Endometrial microvascular endothelial cells (primary cell): ENCODE measurements around the gene EGR4. TPM values are rescaled to one million over a fixed set of nuclear protein-coding genes. Genes with fewer than 3 reads are reported as not detected.

Experiments used
- in situ Hi-C: cut with HindIII; loops from 2 replicates; pipeline ENCODE4 v1.10.0; 2017; ENCODE audit warnings: low sequenced_read_pairs, low pct_unique_long_range_greater_than_20kb; ENCODE audit errors: inconsistent ontology term
- total RNA-seq: library from RNA; depleted of rRNA; stranded (reverse); fragments of >200 nt; gene quantifications from one replicate; pipeline ENCODE4 v1.2.3, GENCODE V29; 2015; ENCODE audit errors: inconsistent ontology term

The EGR4 gene
- total RNA-seq = not detected

DNA sequence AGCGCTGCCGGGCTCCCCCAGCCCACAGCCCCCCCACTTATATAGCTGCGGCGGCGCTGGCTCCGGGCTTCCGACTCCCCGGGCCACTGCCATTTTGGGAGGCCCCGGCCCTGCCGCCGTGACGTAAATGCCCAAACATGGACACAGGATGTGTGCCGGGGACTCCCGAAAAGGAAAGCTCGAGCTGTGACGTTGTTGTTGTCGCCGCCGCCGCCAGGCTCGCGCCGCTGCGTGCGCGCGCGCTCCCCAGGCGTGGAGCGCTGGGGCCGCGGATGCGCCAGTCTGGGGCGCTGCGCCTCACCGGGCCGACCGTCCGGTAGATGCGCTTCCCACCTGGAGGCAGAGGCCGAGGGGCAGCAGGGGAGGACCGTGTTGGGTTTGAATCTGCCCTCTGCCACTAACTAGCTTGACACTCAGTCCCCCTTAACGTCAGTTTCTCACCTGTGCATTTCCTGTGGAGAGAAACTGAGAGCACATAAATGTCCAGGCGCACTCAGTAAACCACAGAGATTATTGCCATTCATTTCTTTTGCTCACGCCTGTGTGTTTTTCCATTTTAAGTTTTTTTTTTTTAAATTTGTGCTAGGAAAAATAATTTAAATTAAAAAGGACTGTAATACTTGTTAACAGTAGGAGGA is at the start of gene EGR4:
TSS of gene EGR4 (minus strand) at position 15 of the 638 bp plus-strand sequence. CDS start 231 bp downstream, outside the sequence.
- in situ Hi-C loops = no loop called here

DNA sequence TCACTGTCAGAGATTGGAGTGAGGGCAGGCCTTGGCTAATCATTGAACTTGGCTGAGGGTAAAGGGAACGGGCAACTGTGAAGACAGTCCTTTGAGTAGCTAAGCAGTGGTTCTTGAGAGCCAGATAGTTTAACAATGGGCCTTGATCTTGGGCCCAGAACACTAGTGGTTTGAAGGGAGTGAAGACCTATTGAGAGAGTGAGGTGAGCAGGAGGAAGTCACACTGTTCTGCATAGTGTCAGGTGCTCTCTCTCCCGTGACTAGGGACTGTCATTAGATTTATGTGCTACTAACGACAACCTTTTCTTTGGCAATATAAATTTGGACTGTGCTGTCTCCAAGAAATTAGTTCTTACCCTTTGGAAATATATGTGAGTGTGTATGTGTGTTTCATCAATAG is 47.7 kb upstream of the EGR4 start:
- in situ Hi-C loops = no loop called here

DNA sequence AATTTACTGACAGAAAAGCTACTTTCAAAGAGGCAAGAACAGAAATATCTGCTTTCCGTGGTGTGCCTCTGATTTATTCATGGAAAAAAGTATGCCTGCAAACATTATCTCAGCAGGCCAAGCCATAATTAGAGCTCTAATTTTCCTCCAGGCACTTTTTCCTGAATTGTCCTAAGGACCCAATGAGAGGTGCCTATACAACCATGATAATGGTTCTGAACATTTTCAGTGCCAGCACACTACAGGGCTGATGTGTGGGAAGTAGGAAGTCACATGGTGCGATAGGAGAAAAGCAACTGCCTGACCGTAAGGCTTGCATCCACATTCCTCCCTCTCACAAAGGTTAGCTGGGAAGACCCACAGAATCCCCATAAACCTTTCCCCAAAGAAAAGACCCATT is 45.9 kb upstream of the EGR4 start:
- in situ Hi-C loops = no loop called here

- in situ Hi-C loops = no loop called here
These were observed 44.5 kb upstream of the EGR4 start for GRCh38 chr2:73337828-73338227.

DNA sequence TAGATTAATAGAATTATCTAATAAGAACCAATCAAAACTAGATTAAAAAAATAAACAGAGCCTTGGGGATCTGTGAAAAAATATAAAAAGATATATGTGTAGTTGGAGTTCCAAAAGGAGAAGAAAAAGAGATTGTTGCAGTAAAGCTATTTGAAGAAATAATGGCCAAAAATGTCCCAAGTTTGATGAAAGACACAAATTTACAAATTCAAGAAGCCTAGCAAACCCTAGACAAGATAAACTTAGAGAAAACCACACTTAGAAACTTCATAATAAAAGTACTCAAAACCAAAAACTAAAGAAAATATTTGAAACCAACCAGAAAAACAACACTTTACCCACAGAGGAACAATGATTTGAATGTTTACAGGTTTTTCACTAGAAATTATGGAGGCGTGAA is 41.3 kb upstream of the EGR4 start:
- in situ Hi-C loops = no loop called here

DNA sequence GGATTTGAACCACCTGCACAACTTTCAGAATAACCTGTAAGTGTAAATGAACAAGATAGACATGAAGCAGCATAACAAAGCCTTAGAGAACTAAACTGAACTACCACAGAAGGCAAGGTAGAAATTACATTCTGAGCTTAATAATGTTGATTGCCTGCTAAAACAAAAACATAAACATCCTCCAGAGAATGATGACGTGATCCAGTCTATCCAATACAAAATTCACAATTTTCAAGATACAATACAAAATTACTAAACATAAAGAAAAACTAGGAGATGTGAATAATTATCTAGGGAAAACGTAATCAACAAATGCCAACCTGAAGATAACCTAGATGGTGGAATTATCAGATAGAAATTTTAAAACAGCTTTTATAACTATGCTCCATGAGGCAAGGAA is 40.7 kb upstream of the EGR4 start:
- in situ Hi-C loops = no loop called here

- in situ Hi-C loops = no loop called here
These were observed 40.2 kb upstream of the EGR4 start for GRCh38 chr2:73333564-73333963.

GRCh38 chr2:73324126-73324725 is 30.9 kb upstream of the EGR4 start:
- in situ Hi-C loops = no loop called here

DNA sequence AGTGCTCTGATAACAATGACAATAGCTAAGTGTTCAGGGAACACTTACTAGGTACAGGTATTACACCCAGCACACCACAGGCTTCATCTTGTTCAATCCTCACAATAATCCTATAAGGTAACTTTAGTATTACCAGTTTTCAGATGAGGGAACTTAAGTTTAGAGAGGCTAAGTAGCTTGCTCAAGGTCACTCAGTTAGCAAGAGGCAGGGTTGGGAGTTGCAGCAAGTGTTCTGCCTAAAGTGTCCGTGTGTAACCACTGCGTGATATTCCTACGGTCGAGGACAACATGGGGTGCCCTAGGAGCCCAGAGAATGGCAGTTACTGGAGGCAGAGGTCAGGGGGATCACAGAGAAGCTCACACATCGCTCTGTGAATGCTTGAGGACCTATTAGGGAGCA is 30.2 kb upstream of the EGR4 start:
- in situ Hi-C loops = no loop called here

- in situ Hi-C loops = no loop called here
These were observed 21.1 kb upstream of the EGR4 start for GRCh38 chr2:73314441-73314840.

GRCh38 chr2:73307720-73308119 is 14.4 kb upstream of the EGR4 start:
- in situ Hi-C loops = no loop called here

DNA sequence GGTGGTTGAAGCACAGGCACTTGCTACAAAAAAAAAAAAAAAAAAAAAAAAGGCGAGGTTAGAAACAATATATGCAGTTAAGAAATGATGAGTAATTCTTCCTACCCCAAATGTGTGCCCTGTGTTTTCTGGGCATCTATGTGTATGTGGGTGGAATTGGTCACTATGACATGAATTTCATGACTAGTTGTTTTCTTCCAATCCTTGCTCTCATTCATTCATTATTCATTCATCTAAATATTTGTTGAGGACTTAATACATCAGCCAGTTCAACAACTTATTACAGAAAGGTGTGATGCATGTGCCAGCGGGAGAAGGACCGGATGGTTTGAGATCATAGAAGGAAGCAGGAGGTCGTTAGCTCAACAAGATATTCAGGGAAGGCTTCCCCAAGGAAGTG is 8.3 kb upstream of the EGR4 start:
- in situ Hi-C loops = no loop called here

- in situ Hi-C loops = no loop called here
These were observed 7.6 kb upstream of the EGR4 start for GRCh38 chr2:73300926-73301325.

DNA sequence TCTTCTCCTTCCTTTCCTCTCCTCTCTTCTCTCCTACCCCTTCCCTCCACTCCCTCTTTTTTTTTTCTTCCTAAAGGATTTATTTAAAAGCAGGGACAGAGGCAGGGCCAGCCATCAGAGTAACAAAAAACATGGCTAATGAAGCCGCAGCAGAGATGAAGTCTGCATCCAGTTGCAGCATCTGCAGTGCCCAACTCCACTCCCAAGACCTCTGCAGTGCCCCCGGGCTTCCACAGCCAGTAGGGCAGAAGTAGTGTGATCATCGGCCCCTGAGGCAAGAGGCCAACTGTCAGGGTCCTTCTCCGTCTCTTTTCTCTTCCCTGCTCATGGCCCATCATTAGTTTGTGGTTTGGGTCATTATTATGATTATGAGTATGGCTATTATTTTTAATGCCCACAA is 4.2 kb upstream of the EGR4 start:
- in situ Hi-C loops = no loop called here

- in situ Hi-C loops = no loop called here
These were observed 3.8 kb upstream of the EGR4 start for GRCh38 chr2:73297151-73297559.

GRCh38 chr2:73295751-73296400 is 2.5 kb upstream of the EGR4 start:
- in situ Hi-C loops = no loop called here

GRCh38 chr2:73294239-73294638 is 891 bp upstream of the EGR4 start:
- in situ Hi-C loops = no loop called here

DNA sequence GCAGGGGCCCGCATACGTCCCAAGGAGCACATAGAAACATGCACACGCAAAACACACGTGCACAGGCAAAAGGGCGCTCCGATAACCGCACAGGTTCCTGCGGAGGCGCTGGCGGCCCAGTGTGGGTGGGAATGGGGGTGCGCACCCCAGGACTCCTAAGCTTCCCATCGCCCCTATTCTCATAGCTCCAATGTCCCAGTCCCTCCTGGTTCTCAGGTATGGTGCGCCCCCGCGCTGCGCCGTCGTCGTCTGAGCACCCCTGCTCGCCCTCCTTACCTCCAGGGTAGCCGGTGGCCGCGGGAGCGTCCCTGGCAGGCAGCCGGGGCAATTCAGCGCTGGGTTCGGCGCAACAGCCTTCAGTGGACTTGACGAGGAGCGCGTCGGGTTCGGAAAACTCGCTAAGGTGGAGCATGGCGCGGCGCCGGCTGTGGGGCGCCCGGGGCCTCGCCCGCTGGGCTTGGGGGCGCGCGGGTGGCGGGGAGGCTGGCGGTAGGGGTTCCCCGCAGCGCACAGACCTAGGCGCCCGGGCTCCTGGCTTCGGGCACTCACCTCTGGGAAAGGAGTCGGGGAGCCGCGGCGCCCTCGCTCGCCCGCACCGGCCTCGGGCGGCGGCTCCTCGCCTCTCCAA is 328 bp downstream of the EGR4 start:
- in situ Hi-C loops = no loop called here

DNA sequence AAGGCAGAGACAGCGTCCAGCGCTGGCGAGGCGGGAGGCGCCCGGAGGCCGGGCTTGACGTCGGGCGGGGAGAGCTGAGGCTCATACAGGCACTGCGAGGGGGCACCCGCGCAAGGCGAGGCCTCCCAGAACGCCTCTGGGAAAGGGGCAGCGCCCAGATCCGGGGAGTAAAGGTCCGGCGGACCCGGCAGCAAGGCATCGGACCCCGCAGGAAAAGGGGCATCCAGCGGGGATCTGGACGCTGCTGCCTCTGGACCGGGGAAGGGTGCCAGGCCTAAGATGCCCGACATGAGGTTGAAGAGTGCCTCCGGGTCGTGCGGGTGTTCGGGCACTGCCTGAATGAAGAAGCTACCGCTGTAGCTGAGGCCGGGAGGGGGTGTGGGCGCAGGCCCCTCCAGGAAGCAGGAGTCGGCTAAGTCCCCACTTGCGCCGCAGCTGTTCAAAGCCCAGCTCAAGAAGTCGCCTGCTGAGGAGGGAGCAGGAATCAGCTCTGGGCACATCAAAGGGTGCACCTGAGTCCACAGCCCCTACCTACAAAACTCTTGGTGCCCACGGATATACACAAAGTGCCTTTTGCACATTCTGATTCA is 937 bp downstream of the EGR4 start:
- in situ Hi-C loops = no loop called here
